OCI-LY3 (cell line): Measurements from ENCODE around the gene PTCSC3.

Source experiments
- H2AFZ ChIP-seq: fragments of 200-600, 300-600 bp; shearing (Covaris generic); 2 replicates; pipeline ENCODE4 v1.6.0; 2014; ENCODE audit warnings: antibody characterized with exemption, low read depth, low read length
- H3K27ac ChIP-seq: fragments of 200-600, 300-600 bp; sonication (generic); 2 replicates; pipeline ENCODE4 v1.5.1; 2014; ENCODE audit warnings: mild to moderate bottlenecking, low read length, moderate library complexity, mixed read lengths
- H3K27me3 ChIP-seq: fragments of 200-600, 300-600 bp; sonication (generic); 2 replicates; pipeline ENCODE4 v1.6.1; 2014; ENCODE audit warnings: low read depth, low read length, mixed read lengths
- H3K36me3 ChIP-seq: fragments of 200-600, 300-600 bp; sonication (generic); replicated peaks from 2 replicates; pipeline ENCODE3; 2014; ENCODE audit warnings: low read depth, low read length, mixed read lengths
- H3K4me1 ChIP-seq: fragments of 300-600, 200-600 bp; sonication (generic); 2 replicates; pipeline ENCODE4 v1.6.1; 2014; ENCODE audit warnings: low read length, mixed read lengths
- H3K4me2 ChIP-seq: fragments of 200-600, 300-600 bp; sonication (generic); 2 replicates; pipeline ENCODE4 v1.6.1; 2014; ENCODE audit warnings: low read length, mixed read lengths
- H3K4me3 ChIP-seq: fragments of 300-600, 200-600 bp; sonication (generic); 2 replicates; pipeline ENCODE4 v1.5.1; 2014; ENCODE audit warnings: antibody characterized with exemption, mild to moderate bottlenecking, low read length, moderate library complexity
- H3K79me2 ChIP-seq: fragments of 300-600, 200-600 bp; shearing (Covaris generic); 2 replicates; pipeline ENCODE4 v1.6.1; 2014; ENCODE audit warnings: mild to moderate bottlenecking, low read length, mixed read lengths
- H3K9ac ChIP-seq: fragments of 300-600, 200-600 bp; shearing (Covaris generic); 2 replicates; pipeline ENCODE4 v1.6.0; 2014; ENCODE audit warnings: mild to moderate bottlenecking, low read length, moderate library complexity
- H3K9me3 ChIP-seq: fragments of 200-600, 300-600 bp; shearing (Covaris generic); 2 replicates; pipeline ENCODE4 v1.6.1; 2014; ENCODE audit warnings: low read length, mixed read lengths; ENCODE audit not compliant: insufficient read depth
- H4K20me1 ChIP-seq: fragments of 200-600, 300-600 bp; sonication (generic); 2 replicates; pipeline ENCODE4 v1.6.1; 2016; ENCODE audit warnings: low read length, mixed read lengths; ENCODE audit not compliant: insufficient read depth
- CTCF ChIP-seq: fragments of 200-600, 300-600 bp; sonication (generic); IDR thresholded peaks from 2 replicates; pipeline ENCODE4 v1.5.1; 2014; ENCODE audit warnings: antibody characterized with exemption, low read length, low read depth
- EZH2phosphoT487 ChIP-seq: fragments of 200-600 bp; shearing (Covaris generic); IDR thresholded peaks from 2 replicates; pipeline ENCODE4 v1.6.1; 2018; ENCODE audit warnings: antibody characterized with exemption, mixed run types, low read depth

The PTCSC3 gene

GRCh38 chr14:36096090-36096489, 80.4 kb downstream of the PTCSC3 start:
- H3K79me2 ChIP-seq: no peaks in the 10 kb centered on the region
- no peak overlapping the region for H3K4me3 ChIP-seq
- H3K27me3 ChIP-seq: 0 out of 2 replicates have a peak, but pooled peaks cover 9% of the 10 kb centered on the region
- no peak overlapping the region for H3K4me2 ChIP-seq
- H2AFZ ChIP-seq: no peak overlapping the region
- peaks cover 8% of the 10 kb centered on the region for H3K4me1 ChIP-seq
- no peak overlapping the region for H3K9ac ChIP-seq
- no peak for TF ChIP-seq CTCF
- H3K27ac ChIP-seq: no peak overlapping the region
- H4K20me1 ChIP-seq: no peaks in the 10 kb centered on the region
- no peaks in the 10 kb centered on the region for H3K36me3 ChIP-seq
- no peaks in the 10 kb centered on the region for H3K9me3 ChIP-seq

- no peak overlapping the region for H3K4me2 ChIP-seq
- no peak overlapping the region for H3K9ac ChIP-seq
- no peaks in the 10 kb centered on the region for H3K9me3 ChIP-seq
- no peak overlapping the region for H3K4me3 ChIP-seq
- no peak for TF ChIP-seq EZH2phosphoT487
- TF ChIP-seq CTCF: no peak
- H3K27ac ChIP-seq: no peak overlapping the region
- H3K27me3 ChIP-seq: 0 out of 2 replicates have a peak, but pooled peaks cover 4% of the 10 kb centered on the region
- no peaks in the 10 kb centered on the region for H4K20me1 ChIP-seq
- H3K4me1 ChIP-seq: peaks cover 8% of the 10 kb centered on the region
- H3K79me2 ChIP-seq: no peaks in the 10 kb centered on the region
- H3K36me3 ChIP-seq: no peaks in the 10 kb centered on the region
- H2AFZ ChIP-seq: no peak overlapping the region
Measured at GRCh38 chr14:36094963-36095362, 81.6 kb downstream of the PTCSC3 start.

GRCh38 chr14:36091096-36091495, 85.4 kb downstream of the PTCSC3 start:
- Histone ChIP-seq H2AFZ (no peak overlapping the region), H3K27ac (no peak overlapping the region), H4K20me1 (no peaks in the 10 kb centered on the region), H3K4me3 (no peak overlapping the region), H3K4me1 (peaks cover 3% of the 10 kb centered on the region), H3K79me2 (no peaks in the 10 kb centered on the region), H3K27me3 (peaks cover 30% of the 10 kb centered on the region), H3K36me3 (no peaks in the 10 kb centered on the region), H3K9me3 (no peaks in the 10 kb centered on the region), H3K4me2 (no peak overlapping the region), H3K9ac (no peak overlapping the region)
- no peak for TF ChIP-seq CTCF

GRCh38 chr14:36087411-36087810, 89.1 kb downstream of the PTCSC3 start:
- TF ChIP-seq CTCF: no peak
- TF ChIP-seq EZH2phosphoT487: no peak
- no peak overlapping the region for H3K4me3 ChIP-seq
- no peaks in the 10 kb centered on the region for H3K9me3 ChIP-seq
- no peaks in the 10 kb centered on the region for H3K4me1 ChIP-seq
- no peak overlapping the region for H3K27ac ChIP-seq
- no peak overlapping the region for H3K9ac ChIP-seq
- no peak overlapping the region for H3K4me2 ChIP-seq
- no peaks in the 10 kb centered on the region for H3K36me3 ChIP-seq
- no peaks in the 10 kb centered on the region for H3K79me2 ChIP-seq
- H4K20me1 ChIP-seq: no peaks in the 10 kb centered on the region
- H3K27me3 ChIP-seq: peaks cover 33% of the 10 kb centered on the region
- H2AFZ ChIP-seq: no peak overlapping the region
